BJ (cell line): ENCODE results near the gene AJAP1. TPM values are rescaled to one million over a fixed set of nuclear protein-coding genes. Genes with fewer than 3 reads are reported as not detected.

Experiments used
- CTCF ChIA-PET: fragments of 350-600 bp; formaldehyde crosslinking; extraction: SDS; loops from one replicate; lab custom pipeline; 2021; ENCODE audit warnings: antibody characterized with exemption, inconsistent platforms; lab: Yijun Ruan, JAX
- POLR2A ChIA-PET: fragments of 300-600 bp; sonication (Branson Sonifier 250); formaldehyde crosslinking; extraction: SDS; loops from one replicate; lab custom pipeline; 2021; ENCODE audit warnings: antibody characterized with exemption; lab: Charles Lee
- DNase-seq: peaks from one replicate; pipeline ENCODE4 v3.0.0-alpha.2; 2011; ENCODE audit warnings: low read depth
- H3K27me3 ChIP-seq: 2 replicates; pipeline ENCODE4 v1.6.0; 2011; ENCODE audit warnings: low read length; ENCODE audit not compliant: control insufficient read depth, insufficient read depth
- H3K36me3 ChIP-seq: 2 replicates; pipeline ENCODE4 v1.5.1; 2011; ENCODE audit warnings: low read length; ENCODE audit not compliant: control insufficient read depth, insufficient read depth
- H3K4me3 ChIP-seq: 2 replicates; pipeline ENCODE4 v1.5.1; 2011; ENCODE audit warnings: low read depth, mild to moderate bottlenecking, control low read depth, low read length
- CTCF ChIP-seq: IDR thresholded peaks from 2 replicates; pipeline ENCODE4 v1.5.1; 2011; ENCODE audit warnings: low read depth, mild to moderate bottlenecking, control low read depth, inconsistent platforms, low read length, moderate library complexity; ENCODE audit not compliant: insufficient read depth
- polyA plus RNA-seq: library from polyadenylated mRNA; depleted of rRNA; stranded (reverse); fragments of >200 nt; gene quantifications from 2 replicates; pipeline ENCODE4 v1.2.3, GENCODE V29; 2011

The AJAP1 gene
- polyA plus RNA-seq, 1 experiment = 0.80 TPM

GRCh38 chr1:4725416-4725815 is 71.0 kb downstream of the AJAP1 start:
- Histone ChIP-seq H3K27me3 (no peaks in the 10 kb centered on the region), H3K36me3 (no peaks in the 10 kb centered on the region), H3K4me3 (no peak overlapping the region)
- DNase-seq = no peak
- no peak for TF ChIP-seq CTCF
- ChIA-PET POLR2A (no interaction called here), CTCF (interaction anchor here (0.6 kb wide), 1 partner anchor 57 kb away, joined by 4 read pairs; no protein-coding TSS in a partner anchor)

DNA sequence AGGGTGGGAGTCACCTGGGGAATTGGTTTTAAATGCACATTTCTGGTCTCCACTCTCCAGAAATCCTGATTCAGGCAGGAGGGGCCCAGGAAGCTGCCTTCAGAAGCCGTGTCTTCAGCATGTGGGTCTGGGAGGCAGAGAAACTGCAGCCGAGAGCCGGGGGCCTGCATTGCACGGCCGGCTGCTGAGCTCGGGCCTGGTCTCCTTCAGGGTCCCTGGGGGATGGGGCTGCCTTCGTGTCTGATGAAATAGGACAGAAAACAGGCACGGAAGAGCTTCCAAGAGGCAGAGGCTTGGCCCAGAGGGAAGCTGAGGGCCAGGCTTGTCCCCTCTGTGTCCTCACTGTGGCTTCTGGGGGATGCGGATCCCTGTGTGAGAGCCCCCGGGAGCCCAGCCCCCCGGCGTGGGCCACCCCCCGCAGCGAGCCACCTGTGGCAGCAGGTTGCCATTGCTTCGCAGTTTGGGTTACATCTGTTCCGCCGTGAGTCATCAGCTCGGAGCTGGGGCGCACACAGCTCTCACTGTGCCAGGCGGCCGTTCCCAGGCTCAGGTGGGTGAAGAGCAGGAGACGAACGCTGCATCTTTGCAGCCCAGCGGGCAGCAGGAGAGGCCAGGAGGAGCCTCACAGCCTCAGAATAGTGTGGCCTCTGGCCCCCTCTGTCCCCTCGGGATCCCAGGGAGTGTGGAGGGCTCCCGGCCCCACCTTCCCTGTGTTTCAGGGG is 72.4 kb downstream of the AJAP1 start:
- H3K27me3 ChIP-seq = no peaks in the 10 kb centered on the region
- CTCF ChIA-PET = no interaction called here
- no peak for DNase-seq
- no peak overlapping the region for H3K4me3 ChIP-seq
- TF ChIP-seq CTCF = no peak
- POLR2A ChIA-PET = no interaction called here
- H3K36me3 ChIP-seq = no peaks in the 10 kb centered on the region

DNA sequence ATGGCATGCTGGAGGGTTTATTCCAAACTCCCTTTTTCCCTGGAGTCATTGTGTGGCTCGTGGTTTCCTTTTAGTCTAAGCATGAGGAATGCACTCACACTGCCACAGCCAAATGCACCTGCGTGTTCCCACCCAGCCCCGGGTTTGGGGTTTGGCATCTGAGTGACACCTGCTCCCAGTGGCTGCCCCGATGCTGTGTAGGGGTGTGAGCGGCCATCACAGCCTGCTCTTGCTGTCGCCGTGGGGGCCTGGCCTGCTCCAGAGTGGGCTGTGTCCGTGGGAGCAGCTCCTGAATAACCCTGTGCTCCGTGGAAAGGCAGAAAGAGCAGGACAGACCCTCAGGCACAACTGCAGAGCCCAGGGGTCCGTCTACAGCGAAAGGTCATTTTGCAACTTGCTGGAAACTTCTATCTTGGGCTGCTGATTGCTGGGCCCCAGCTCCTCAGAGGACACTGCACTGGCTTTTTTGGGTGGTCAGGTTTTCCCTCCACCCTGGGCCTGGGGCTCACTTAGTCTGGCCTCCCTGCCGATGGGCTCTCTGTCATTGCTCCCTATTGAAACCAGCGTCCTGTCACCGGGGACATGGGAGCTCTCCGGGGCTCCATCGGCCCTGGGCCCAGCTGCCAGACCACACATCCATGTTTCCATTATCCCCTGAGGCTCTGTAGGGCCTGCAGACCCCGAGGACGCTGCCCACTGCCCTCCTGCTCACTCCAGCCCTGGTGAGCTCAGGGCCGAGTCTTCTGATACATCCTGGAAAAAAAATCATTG is 74.1 kb downstream of the AJAP1 start:
- Histone ChIP-seq H3K27me3 (no peaks in the 10 kb centered on the region), H3K36me3 (no peaks in the 10 kb centered on the region), H3K4me3 (no peak overlapping the region)
- DNase-seq = no peak
- CTCF ChIA-PET = no interaction called here
- POLR2A ChIA-PET = no interaction called here
- no peak for TF ChIP-seq CTCF

GRCh38 chr1:4729090-4729471 is 74.7 kb downstream of the AJAP1 start:
- CTCF ChIA-PET = no interaction called here
- Histone ChIP-seq H3K27me3 (no peaks in the 10 kb centered on the region), H3K4me3 (no peak overlapping the region), H3K36me3 (no peaks in the 10 kb centered on the region)
- no peak for TF ChIP-seq CTCF
- DNase-seq = no peak
- POLR2A ChIA-PET = no interaction called here

GRCh38 chr1:4730078-4730477 is 75.7 kb downstream of the AJAP1 start:
- CTCF ChIA-PET = no interaction called here
- TF ChIP-seq CTCF = no peak
- no peaks in the 10 kb centered on the region for H3K27me3 ChIP-seq
- no peaks in the 10 kb centered on the region for H3K36me3 ChIP-seq
- no peak for DNase-seq
- no peak overlapping the region for H3K4me3 ChIP-seq
- POLR2A ChIA-PET = no interaction called here
